Gastroesophageal sphincter (tissue), 4 donors: ENCODE results near the gene MTR. TPM values are rescaled to one million over a fixed set of nuclear protein-coding genes. Genes with fewer than 3 reads are reported as not detected.
A peak's percentile ranks its signal among the peaks of the same experiment; 100 is the strongest.

Experiments
- ATAC-seq: fragments of 150-250 bp; one replicate; pipeline ENCODE4 v1.9.1; 2016; ENCODE audit warnings: mild to moderate bottlenecking, moderate library complexity
- H3K27ac ChIP-seq, 4 donors: fragments of 200-600 bp; sonication (generic) in 3 of 4; 1 replicate in 3 of 4; 2 replicates in 1 of 4; pipeline ENCODE4 v1.5.1; 2016 to 2019
- H3K27me3 ChIP-seq: fragments of 200-600 bp; sonication (generic); one replicate; pipeline ENCODE4 v1.5.1; 2019
- H3K36me3 ChIP-seq, 2 donors: fragments of 200-600 bp; sonication (generic); one replicate each; pipeline ENCODE4 v1.5.1; 2019; ENCODE audit warnings: control low read depth in 1 of 2
- H3K4me1 ChIP-seq, 3 donors: fragments of 200-600 bp; sonication (generic); 1 replicate in 2 of 3; 2 replicates in 1 of 3; pipeline ENCODE4 v1.5.1; 2016 to 2019; ENCODE audit warnings: control low read depth in 2 of 3
- H3K4me3 ChIP-seq, 2 donors: fragments of 200-600 bp; sonication (generic); one replicate each; pipeline ENCODE4 v1.5.1; 2019; ENCODE audit warnings: mild to moderate bottlenecking in 1 of 2, moderate library complexity in 1 of 2
- H3K9me3 ChIP-seq, 3 donors: fragments of 200-600 bp; sonication (generic); one replicate each; pipeline ENCODE4 v1.5.1; 2017 to 2019; ENCODE audit warnings: control low read depth in 2 of 3
- CTCF ChIP-seq, 4 experiments: fragments of 200-600 bp in 2 of 4; fragments of 450-650 bp in 2 of 4; sonication (generic) in 1 of 4; IDR thresholded peaks; one replicate each; pipeline ENCODE4 v1.5.1; 2017 to 2019; ENCODE audit warnings: antibody characterized with exemption in 4 of 4, mild to moderate bottlenecking in 2 of 4, moderate library complexity in 2 of 4
- EP300 ChIP-seq: sonication (generic); formaldehyde crosslinking; IDR thresholded peaks from one replicate; pipeline ENCODE4 v1.6.1; 2017; ENCODE audit warnings: antibody characterized with exemption, mild to moderate bottlenecking
- POLR2A ChIP-seq, 2 donors: fragments of 450-650 bp; IDR thresholded peaks; one replicate each; pipeline ENCODE4 v1.6.1; 2017; ENCODE audit warnings: antibody characterized with exemption in 2 of 2, mild to moderate bottlenecking in 2 of 2, moderate library complexity in 1 of 2
- POLR2AphosphoS5 ChIP-seq: sonication (generic); formaldehyde crosslinking; IDR thresholded peaks from one replicate; pipeline ENCODE4 v1.6.1; 2017; ENCODE audit warnings: antibody characterized with exemption
- WGBS, 2 donors: methylation state at CpG; one replicate each; pipeline ENCODE4 v1.1.5; 2018; ENCODE audit warnings: low coverage in 1 of 2; 5-methylcytosine and 5-hydroxymethylcytosine counted together
- total RNA-seq, 4 donors: library from RNA; depleted of rRNA; stranded (reverse); fragments of >200 nt; gene quantifications; one replicate each; pipeline ENCODE4 v1.1.0, GENCODE V29; 2016

The MTR gene
- total RNA-seq, 4 donors from 2014 or later: 34.6 to 50.3 (median 38.9) TPM

GRCh38 chr1:236819856-236820255 lies 24.8 kb downstream of the MTR start:
- Histone ChIP-seq H3K4me1 (no peaks in the 10 kb centered on the region), H3K9me3 (no peaks in the 10 kb centered on the region), H3K4me3 (no peak overlapping the region), H3K36me3 (peaks cover 7 to 80% of the 10 kb centered on the region in 2 donors), H3K27me3 (no peaks in the 10 kb centered on the region), H3K27ac (no peak overlapping the region)
- ATAC-seq: no peak
- no peak for TF ChIP-seq CTCF (IDR thresholded peaks at IDR 0.05)
- no peak for TF ChIP-seq POLR2A (IDR thresholded peaks at IDR 0.05)
- TF ChIP-seq EP300: no peak
- no peak for TF ChIP-seq POLR2AphosphoS5
- WGBS, 2 donors: 60% methylated on average over 1 of the region's 9 CpGs; no CpG with 5 or more reads in 1 of the 2 donors

GRCh38 chr1:236821091-236821627 lies 26.1 kb downstream of the MTR start:
- TF ChIP-seq POLR2A (IDR thresholded peaks at IDR 0.05) (no peak), POLR2AphosphoS5 (no peak)

GRCh38 chr1:236823559-236823958 lies 28.5 kb downstream of the MTR start:
- no peaks in the 10 kb centered on the region for H3K27me3 ChIP-seq
- H3K9me3 ChIP-seq: no peaks in the 10 kb centered on the region
- H3K4me1 ChIP-seq: no peaks in the 10 kb centered on the region
- WGBS, 2 donors: 100% methylated on average over 1 to 2 of the region's 2 CpGs
- H3K36me3 ChIP-seq: peaks cover 8 to 78% of the 10 kb centered on the region in 2 donors
- no peak for TF ChIP-seq POLR2AphosphoS5
- no peak for TF ChIP-seq CTCF (IDR thresholded peaks at IDR 0.05)
- H3K4me3 ChIP-seq: no peak overlapping the region
- H3K27ac ChIP-seq: no peak overlapping the region
- no peak for ATAC-seq

More at GRCh38 chr1:236821091-236821627, 26.1 kb downstream of the MTR start:
- peaks cover 4 to 78% of the 10 kb centered on the region in 2 donors for H3K36me3 ChIP-seq
- WGBS, 2 donors: 64 to 70% methylated on average over 5 to 6 of the region's 6 CpGs
- no peak for ATAC-seq
- no peak overlapping the region for H3K4me3 ChIP-seq
- H3K27ac ChIP-seq: no peak overlapping the region
- H3K27me3 ChIP-seq: no peaks in the 10 kb centered on the region
- no peaks in the 10 kb centered on the region for H3K9me3 ChIP-seq
- no peaks in the 10 kb centered on the region for H3K4me1 ChIP-seq

- no peak overlapping the region for H3K27ac ChIP-seq
- H3K36me3 ChIP-seq: peaks cover 14 to 98% of the 10 kb centered on the region in 2 donors
- TF ChIP-seq POLR2AphosphoS5 (no peak), CTCF (IDR thresholded peaks at IDR 0.05) (no peak), EP300 (no peak), POLR2A (IDR thresholded peaks at IDR 0.05) (no peak)
- no peak overlapping the region for H3K4me3 ChIP-seq
- H3K27me3 ChIP-seq: no peaks in the 10 kb centered on the region
- WGBS, 2 donors: 92 to 100% methylated on average over 3 of the region's 3 CpGs
- ATAC-seq: no peak
- H3K9me3 ChIP-seq: no peaks in the 10 kb centered on the region
- H3K4me1 ChIP-seq: no peaks in the 10 kb centered on the region
Measured at GRCh38 chr1:236829085-236829484, 34.0 kb downstream of the MTR start.

GRCh38 chr1:236830116-236830515 lies 35.0 kb downstream of the MTR start:
- TF ChIP-seq POLR2A (IDR thresholded peaks at IDR 0.05) (no peak), POLR2AphosphoS5 (no peak), CTCF (IDR thresholded peaks at IDR 0.05) (no peak), EP300 (no peak)
- Histone ChIP-seq H3K36me3 (peaks cover 14 to 100% of the 10 kb centered on the region in 2 donors), H3K27ac (peak overlapping the region in 1 of 4 donors; percentile 18), H3K27me3 (no peaks in the 10 kb centered on the region), H3K4me3 (no peak overlapping the region), H3K4me1 (no peaks in the 10 kb centered on the region), H3K9me3 (no peaks in the 10 kb centered on the region)
- 51 to 58% methylated on average over 3 of the region's 3 CpGs for WGBS, 2 donors
- no peak for ATAC-seq
